GM19025 (cell line): ENCODE measurements around the gene CDKN2B-AS1.
A peak's percentile ranks its signal among the peaks of the same experiment; 100 is the strongest.
"Not testable (repeated sequence)": the region's sequence is repeated elsewhere in the genome, so short reads cannot be mapped to it uniquely, and the experiment has no call there.

Experiments used
- ATAC-seq: cut with Tn5 transposase; IDR thresholded peaks from one replicate; pipeline ENCODE4 v1.9.1; 2021; ENCODE audit warnings: mild to moderate bottlenecking, low read depth, moderate library complexity; ENCODE audit not compliant: unreplicated experiment

CDKN2B-AS1 gene

GRCh38 chr9:21994556-21995005 lies at the start of gene CDKN2B-AS1:
Gene CDKN2B-AS1 (plus strand): TSS chr9:21994791.
- ATAC-seq: peak; percentile 40

- no peak for ATAC-seq
These were observed 49.0 kb upstream of the CDKN2B-AS1 start for GRCh38 chr9:21945606-21946005.

- no peak for ATAC-seq
These were observed 35.8 kb upstream of the CDKN2B-AS1 start for GRCh38 chr9:21958833-21959232.

GRCh38 chr9:21959268-21959667 lies 35.3 kb upstream of the CDKN2B-AS1 start:
- ATAC-seq: not testable (repeated sequence)

- ATAC-seq: no peak
These were observed 33.0 kb upstream of the CDKN2B-AS1 start for GRCh38 chr9:21961569-21961968.

GRCh38 chr9:21964925-21965385 lies 29.6 kb upstream of the CDKN2B-AS1 start:
- ATAC-seq: peak; percentile 60

- ATAC-seq: peak; percentile 82
These were observed 29.1 kb upstream of the CDKN2B-AS1 start for GRCh38 chr9:21965401-21965951.

GRCh38 chr9:21966140-21966851 lies 28.3 kb upstream of the CDKN2B-AS1 start:
- no peak for ATAC-seq

GRCh38 chr9:21967169-21967568 lies 27.4 kb upstream of the CDKN2B-AS1 start:
- ATAC-seq: no peak

GRCh38 chr9:21967702-21968101 lies 26.9 kb upstream of the CDKN2B-AS1 start:
- no peak for ATAC-seq

- ATAC-seq: no peak
These were observed 26.1 kb upstream of the CDKN2B-AS1 start for GRCh38 chr9:21968331-21969010.

GRCh38 chr9:21969011-21969940 lies 25.3 kb upstream of the CDKN2B-AS1 start:
- ATAC-seq: no peak

- no peak for ATAC-seq
These were observed 24.4 kb upstream of the CDKN2B-AS1 start for GRCh38 chr9:21969951-21970799.

- no peak for ATAC-seq
These were observed 23.6 kb upstream of the CDKN2B-AS1 start for GRCh38 chr9:21970800-21971640.

GRCh38 chr9:21972361-21972760 lies 22.2 kb upstream of the CDKN2B-AS1 start:
- no peak for ATAC-seq

GRCh38 chr9:21974343-21974721 lies 20.3 kb upstream of the CDKN2B-AS1 start:
- ATAC-seq: no peak

GRCh38 chr9:21974722-21975409 lies 19.7 kb upstream of the CDKN2B-AS1 start:
- peak; percentile 60 for ATAC-seq

- ATAC-seq: no peak
These were observed 18.2 kb upstream of the CDKN2B-AS1 start for GRCh38 chr9:21976334-21976875.
